SK-N-SH treated with all-trans-retinoic acid at 6 μM for 48 hours (cell line): ENCODE data around the gene MRPL12.

Source experiments
- ARNTL ChIP-seq: fragments of 450-650 bp; formaldehyde crosslinking; IDR thresholded peaks from 2 replicates; pipeline ENCODE4 v1.5.0; 2020; ENCODE audit warnings: low read depth, mild to moderate bottlenecking, moderate library complexity, borderline replicate concordance
- CREB5 ChIP-seq: fragments of 250-450 bp; sonication (Bioruptor Pico); IDR thresholded peaks from 2 replicates; pipeline ENCODE4 v1.5.1; 2020; ENCODE audit warnings: low read depth, mild to moderate bottlenecking, moderate library complexity
- CSRNP3 ChIP-seq: fragments of 250-450 bp; sonication (Bioruptor Pico); IDR thresholded peaks from 2 replicates; pipeline ENCODE4 v1.5.1; 2021; ENCODE audit warnings: mild to moderate bottlenecking, moderate library complexity
- GLIS3 ChIP-seq: fragments of 250-450 bp; sonication (Bioruptor Pico); IDR thresholded peaks from 2 replicates; pipeline ENCODE4 v1.5.0; 2020; ENCODE audit warnings: mild to moderate bottlenecking, moderate library complexity
- ISL1 ChIP-seq: fragments of 250-450 bp; sonication (Bioruptor Pico); IDR thresholded peaks from 2 replicates; pipeline ENCODE4 v2.1.2; 2022; ENCODE audit warnings: mild to moderate bottlenecking, moderate library complexity
- OSR1 ChIP-seq: fragments of 250-450 bp; sonication (Bioruptor Pico); IDR thresholded peaks from 2 replicates; pipeline ENCODE4 v1.8.0; 2022; ENCODE audit warnings: moderate library complexity, mild to moderate bottlenecking, inconsistent platforms
- PATZ1 ChIP-seq: fragments of 250-450 bp; sonication (Bioruptor Pico); IDR thresholded peaks from 2 replicates; pipeline ENCODE4 v1.8.0; 2020; ENCODE audit warnings: mild to moderate bottlenecking, moderate library complexity, borderline replicate concordance
- PPARA ChIP-seq: fragments of 250-450 bp; sonication (Bioruptor Pico); IDR thresholded peaks from 2 replicates; pipeline ENCODE4 v1.5.0; 2020; ENCODE audit warnings: mild to moderate bottlenecking, borderline replicate concordance
- RARB ChIP-seq: fragments of 250-450 bp; sonication (Bioruptor Pico); IDR thresholded peaks from 2 replicates; pipeline ENCODE4 v1.8.0; 2021; ENCODE audit warnings: mild to moderate bottlenecking, moderate library complexity
- TOX ChIP-seq: fragments of 250-450 bp; sonication (Bioruptor Pico); IDR thresholded peaks from 2 replicates; pipeline ENCODE4 v1.8.0; 2021; ENCODE audit warnings: mild to moderate bottlenecking, moderate library complexity, borderline replicate concordance
- TSHZ2 ChIP-seq: fragments of 250-450 bp; sonication (Bioruptor Pico); IDR thresholded peaks from 2 replicates; pipeline ENCODE4 v1.5.0; 2020; ENCODE audit warnings: mild to moderate bottlenecking, moderate library complexity
- ZFP3 ChIP-seq: fragments of 250-450 bp; sonication (Bioruptor Pico); IDR thresholded peaks from 2 replicates; pipeline ENCODE4 v1.5.0; 2020; ENCODE audit warnings: mild to moderate bottlenecking, moderate library complexity
- ZFP30 ChIP-seq: fragments of 450-650 bp; formaldehyde crosslinking; IDR thresholded peaks from 2 replicates; pipeline ENCODE4 v1.5.0; 2022; ENCODE audit warnings: mild to moderate bottlenecking, moderate library complexity
- ZNF70 ChIP-seq: fragments of 450-650 bp; formaldehyde crosslinking; IDR thresholded peaks from 2 replicates; pipeline ENCODE4 v1.5.0; 2020; ENCODE audit warnings: mild to moderate bottlenecking, moderate library complexity

GRCh38 chr17:81717766-81718089 lies 14.6 kb downstream of the MRPL12 start:
- TF ChIP-seq ZFP30: no peak
- no peak for TF ChIP-seq ISL1
- no peak for TF ChIP-seq TOX (CRISPR knock-in tag)
- no peak for TF ChIP-seq CREB5 (CRISPR knock-in tag)
- no peak for TF ChIP-seq PATZ1 (CRISPR knock-in tag)
- no peak for TF ChIP-seq OSR1 (CRISPR knock-in tag)
- no peak for TF ChIP-seq PPARA (CRISPR knock-in tag)
- TF ChIP-seq CSRNP3 (CRISPR knock-in tag): no peak
- no peak for TF ChIP-seq RARB (CRISPR knock-in tag)
- no peak for TF ChIP-seq GLIS3 (CRISPR knock-in tag)
- TF ChIP-seq ZNF70 (CRISPR knock-in tag): no peak
- no peak for TF ChIP-seq ARNTL (CRISPR knock-in tag)
- TF ChIP-seq TSHZ2 (CRISPR knock-in tag): no peak
- TF ChIP-seq ZFP3 (CRISPR knock-in tag): no peak
